ENCODE results near the gene COG4.

Gene COG4

GRCh38 chr16:70430667-70431536 is 92.5 kb downstream of the COG4 start:
- DNase-seq, result peak in 2 of 4 experiments; percentile 20
